ENCODE data around the gene NPDC1.

NPDC1 gene

GRCh38 chr9:137052998-137053943 is 7.3 kb upstream of the NPDC1 start:
- Histone ChIP-seq H3K27me3 (ENCODE audit: insufficient read depth, poor library complexity, severe bottlenecking) (no peaks in the 10 kb centered on the region), H3K27ac (ENCODE audit: poor library complexity, severe bottlenecking) (no peak overlapping the region), H3K36me3 (ENCODE audit: low read depth) (no peaks in the 10 kb centered on the region), H3K9me3 (ENCODE audit: severe bottlenecking) (no peaks in the 10 kb centered on the region), H3K4me1 (ENCODE audit: insufficient read depth, poor library complexity, severe bottlenecking) (peaks cover 7% of the 10 kb centered on the region), H3K4me3 (ENCODE audit: severe bottlenecking) (peak overlapping the region; percentile 46)
- TF ChIP-seq CTCF (IDR thresholded peaks at IDR 0.05; ENCODE audit: poor library complexity, severe bottlenecking), result no peak
- peak; percentile 19 for ATAC-seq (ENCODE audit: low read depth)
- no peak for DNase-seq (ENCODE audit: low spot score)

- ATAC-seq (ENCODE audit: low read depth) (no peak), DNase-seq (ENCODE audit: low spot score) (no peak)
- Histone ChIP-seq H3K36me3 (ENCODE audit: low read depth) (no peaks in the 10 kb centered on the region), H3K9me3 (ENCODE audit: severe bottlenecking) (no peaks in the 10 kb centered on the region), H3K27ac (ENCODE audit: poor library complexity, severe bottlenecking) (no peak overlapping the region), H3K27me3 (ENCODE audit: insufficient read depth, poor library complexity, severe bottlenecking) (no peaks in the 10 kb centered on the region), H3K4me3 (ENCODE audit: severe bottlenecking) (no peak overlapping the region), H3K4me1 (ENCODE audit: insufficient read depth, poor library complexity, severe bottlenecking) (peaks cover 7% of the 10 kb centered on the region)
- no peak for TF ChIP-seq CTCF (IDR thresholded peaks at IDR 0.05; ENCODE audit: poor library complexity, severe bottlenecking)
These were observed 6.3 kb upstream of the NPDC1 start for GRCh38 chr9:137052293-137052692.

GRCh38 chr9:137051145-137051724 is 5.3 kb upstream of the NPDC1 start:
- Histone ChIP-seq H3K27ac (ENCODE audit: poor library complexity, severe bottlenecking) (no peak overlapping the region), H3K9me3 (ENCODE audit: severe bottlenecking) (no peaks in the 10 kb centered on the region), H3K4me1 (ENCODE audit: insufficient read depth, poor library complexity, severe bottlenecking) (peaks cover 7% of the 10 kb centered on the region), H3K27me3 (ENCODE audit: insufficient read depth, poor library complexity, severe bottlenecking) (no peaks in the 10 kb centered on the region), H3K4me3 (ENCODE audit: severe bottlenecking) (no peak overlapping the region), H3K36me3 (ENCODE audit: low read depth) (no peaks in the 10 kb centered on the region)
- no peak for TF ChIP-seq CTCF (IDR thresholded peaks at IDR 0.05; ENCODE audit: poor library complexity, severe bottlenecking)
- DNase-seq (ENCODE audit: low spot score), result no peak
- ATAC-seq (ENCODE audit: low read depth), result no peak

- H3K27me3 ChIP-seq (ENCODE audit: insufficient read depth, poor library complexity, severe bottlenecking), result no peaks in the 10 kb centered on the region
- no peak for ATAC-seq (ENCODE audit: low read depth)
- H3K9me3 ChIP-seq (ENCODE audit: severe bottlenecking), result no peaks in the 10 kb centered on the region
- no peak for DNase-seq (ENCODE audit: low spot score)
- TF ChIP-seq CTCF (IDR thresholded peaks at IDR 0.05; ENCODE audit: poor library complexity, severe bottlenecking), result no peak
- no peaks in the 10 kb centered on the region for H3K36me3 ChIP-seq (ENCODE audit: low read depth)
- peaks cover 4% of the 10 kb centered on the region for H3K4me1 ChIP-seq (ENCODE audit: insufficient read depth, poor library complexity, severe bottlenecking)
- H3K27ac ChIP-seq (ENCODE audit: poor library complexity, severe bottlenecking), result no peak overlapping the region
- no peak overlapping the region for H3K4me3 ChIP-seq (ENCODE audit: severe bottlenecking)
These were observed 4.6 kb upstream of the NPDC1 start for GRCh38 chr9:137050570-137050969.
